Ammon's horn (tissue), 1 donor: ENCODE results near the gene FERMT3.
A peak's percentile ranks its signal among the peaks of the same experiment; 100 is the strongest.
"Not testable (repeated sequence)": the region's sequence is repeated elsewhere in the genome, so short reads cannot be mapped to it uniquely, and the experiment has no call there.

Experiments
- DNase-seq: peaks from one replicate; pipeline ENCODE4 v3.0.0-alpha.2; 2016; ENCODE audit warnings: low spot score

FERMT3 gene

GRCh38 chr11:64206457-64207255 lies at the start of gene FERMT3:
Gene FERMT3 (plus strand): TSS chr11:64206721. CDS start chr11:64207365, 644 bp downstream.
- no peak for DNase-seq

GRCh38 chr11:64157631-64158394 lies 48.7 kb upstream of the FERMT3 start:
- DNase-seq, result no peak

- DNase-seq, result no peak
Observed at GRCh38 chr11:64161037-64161436, 45.5 kb upstream of the FERMT3 start.

GRCh38 chr11:64162769-64163168 lies 43.8 kb upstream of the FERMT3 start:
- DNase-seq, result not testable (repeated sequence)

- DNase-seq, result no peak
Observed at GRCh38 chr11:64163951-64164350, 42.6 kb upstream of the FERMT3 start.

- no peak for DNase-seq
Observed at GRCh38 chr11:64164392-64165312, 41.9 kb upstream of the FERMT3 start.

GRCh38 chr11:64165481-64165841 lies 41.1 kb upstream of the FERMT3 start:
- no peak for DNase-seq

GRCh38 chr11:64165842-64166635 lies 40.5 kb upstream of the FERMT3 start, which contains the start of gene MACROD1:
Gene MACROD1 (minus strand): TSS chr11:64166113. CDS start chr11:64165994, 119 bp downstream.
- DNase-seq, result peak; percentile 80

GRCh38 chr11:64170419-64170818 lies 36.1 kb upstream of the FERMT3 start:
- no peak for DNase-seq

GRCh38 chr11:64173616-64174355 lies 32.7 kb upstream of the FERMT3 start:
- DNase-seq, result no peak

- DNase-seq, result no peak
Observed at GRCh38 chr11:64176751-64177150, 29.8 kb upstream of the FERMT3 start.

GRCh38 chr11:64178203-64178602 lies 28.3 kb upstream of the FERMT3 start:
- no peak for DNase-seq

- DNase-seq, result no peak
Observed at GRCh38 chr11:64178951-64179639, 27.4 kb upstream of the FERMT3 start.

- no peak for DNase-seq
Observed at GRCh38 chr11:64180891-64181290, 25.6 kb upstream of the FERMT3 start.

- peak; percentile 98 for DNase-seq
Observed at GRCh38 chr11:64181506-64182411, 24.8 kb upstream of the FERMT3 start.

GRCh38 chr11:64183890-64184289 lies 22.6 kb upstream of the FERMT3 start:
- DNase-seq, result no peak

- peak; percentile 90 for DNase-seq
Observed at GRCh38 chr11:64185175-64185692, 21.3 kb upstream of the FERMT3 start.

- peak; percentile 100 for DNase-seq
Observed at GRCh38 chr11:64185693-64186491, 20.6 kb upstream of the FERMT3 start, which contains the start of gene STIP1. Gene STIP1 (plus strand): TSS chr11:64186171. CDS start chr11:64186262, 91 bp downstream.
